Endothelial cell of hepatic sinusoid (primary cell): ENCODE data around the gene UBN1.
"Not testable (repeated sequence)": the region's sequence is repeated elsewhere in the genome, so short reads cannot be mapped to it uniquely, and the experiment has no call there.

ENCODE experiments used
- in situ Hi-C: cut with HindIII; loops from 2 replicates; pipeline ENCODE4 v1.10.0; 2017; ENCODE audit warnings: low sequenced_read_pairs

UBN1 gene

GRCh38 chr16:4883501-4883900 lies 36.2 kb downstream of the UBN1 start:
- in situ Hi-C loops = no loop called here

- in situ Hi-C loops = no loop called here
These were observed 36.9 kb downstream of the UBN1 start for GRCh38 chr16:4884209-4884608.

- in situ Hi-C loops = no loop called here
These were observed 37.9 kb downstream of the UBN1 start for GRCh38 chr16:4884972-4885874.

- in situ Hi-C loops = no loop called here
These were observed 38.9 kb downstream of the UBN1 start for GRCh38 chr16:4886151-4886550.

GRCh38 chr16:4888428-4889135 lies 41.3 kb downstream of the UBN1 start:
- in situ Hi-C loops = no loop called here

GRCh38 chr16:4890026-4890425 lies 42.7 kb downstream of the UBN1 start:
- in situ Hi-C loops = no loop called here

GRCh38 chr16:4890686-4891085 lies 43.4 kb downstream of the UBN1 start:
- in situ Hi-C loops = no loop called here

- in situ Hi-C loops = no loop called here
These were observed 44.0 kb downstream of the UBN1 start for GRCh38 chr16:4891097-4891885.

GRCh38 chr16:4891886-4892216 lies 44.6 kb downstream of the UBN1 start:
- in situ Hi-C loops = no loop called here

- in situ Hi-C loops = no loop called here
These were observed 45.3 kb downstream of the UBN1 start for GRCh38 chr16:4892361-4893102.

- in situ Hi-C loops = no loop called here
These were observed 46.0 kb downstream of the UBN1 start for GRCh38 chr16:4893103-4893862.

GRCh38 chr16:4894276-4895150 lies 47.2 kb downstream of the UBN1 start:
- in situ Hi-C loops = no loop called here

- in situ Hi-C loops = no loop called here
These were observed 48.1 kb downstream of the UBN1 start for GRCh38 chr16:4895366-4895765.

- in situ Hi-C loops = not testable (repeated sequence)
These were observed 49.5 kb downstream of the UBN1 start for GRCh38 chr16:4896761-4897160.

GRCh38 chr16:4897328-4897727 lies 50.0 kb downstream of the UBN1 start:
- in situ Hi-C loops = no loop called here

- in situ Hi-C loops = no loop called here
These were observed 51.7 kb downstream of the UBN1 start for GRCh38 chr16:4898811-4899473.

GRCh38 chr16:4899474-4899846 lies 52.2 kb downstream of the UBN1 start:
- in situ Hi-C loops = no loop called here

- in situ Hi-C loops = no loop called here
These were observed 52.8 kb downstream of the UBN1 start for GRCh38 chr16:4900036-4900435.

GRCh38 chr16:4900750-4901149 lies 53.5 kb downstream of the UBN1 start:
- in situ Hi-C loops = no loop called here
